HG02884 (cell line): ENCODE data around the gene GOLIM4.

ENCODE experiments used
- ATAC-seq: cut with Tn5 transposase; IDR thresholded peaks from one replicate; pipeline ENCODE4 v1.9.1; 2021; ENCODE audit warnings: mild to moderate bottlenecking, moderate library complexity; ENCODE audit not compliant: unreplicated experiment

GOLIM4 gene

DNA sequence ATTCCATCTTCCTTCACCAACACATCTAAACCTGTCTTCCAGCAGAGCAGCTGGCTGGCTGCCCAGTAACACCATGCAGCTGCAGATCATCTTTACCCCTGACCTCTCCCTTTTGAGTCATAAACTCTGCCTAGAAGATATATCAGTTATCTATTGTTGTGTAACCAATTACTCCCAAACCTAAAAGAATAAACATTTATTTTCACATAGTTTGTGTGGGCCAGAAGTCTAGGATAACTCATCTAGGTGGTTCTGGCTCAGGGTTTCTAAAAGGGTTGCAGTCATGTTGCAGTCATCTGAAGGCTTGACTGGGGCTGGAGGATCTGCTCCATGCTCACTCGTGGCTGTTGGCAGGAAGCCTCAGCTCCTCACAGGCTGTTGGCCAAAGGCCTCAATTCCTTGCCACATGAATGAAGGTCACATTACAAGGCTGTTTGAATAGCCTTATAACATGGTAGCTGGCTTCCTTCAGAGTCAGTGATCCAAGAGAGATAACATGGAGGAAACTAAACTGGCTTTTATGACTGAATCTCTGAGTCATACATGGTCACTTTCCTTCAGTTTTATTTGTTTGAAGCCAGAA, 92.8 kb downstream of the GOLIM4 start:
- ATAC-seq = no peak

DNA sequence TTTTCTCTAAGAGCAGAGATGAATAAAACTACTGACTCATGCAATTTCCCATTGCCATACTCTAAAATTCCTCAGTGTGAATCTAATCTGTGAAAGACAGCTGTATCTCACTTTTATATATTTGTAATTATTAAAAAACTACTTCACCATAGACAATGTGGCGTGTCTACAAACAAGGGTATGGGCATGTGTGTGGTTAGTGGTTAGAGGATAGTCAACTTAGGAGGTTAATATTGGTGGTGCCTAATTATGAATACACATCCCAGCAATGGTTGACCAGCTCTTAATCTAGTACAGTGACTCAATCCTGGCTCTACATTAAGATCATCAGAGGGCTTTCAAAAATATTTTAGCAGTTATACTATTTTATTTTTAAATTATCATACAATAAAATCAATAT, 94.5 kb downstream of the GOLIM4 start:
- ATAC-seq = no peak

DNA sequence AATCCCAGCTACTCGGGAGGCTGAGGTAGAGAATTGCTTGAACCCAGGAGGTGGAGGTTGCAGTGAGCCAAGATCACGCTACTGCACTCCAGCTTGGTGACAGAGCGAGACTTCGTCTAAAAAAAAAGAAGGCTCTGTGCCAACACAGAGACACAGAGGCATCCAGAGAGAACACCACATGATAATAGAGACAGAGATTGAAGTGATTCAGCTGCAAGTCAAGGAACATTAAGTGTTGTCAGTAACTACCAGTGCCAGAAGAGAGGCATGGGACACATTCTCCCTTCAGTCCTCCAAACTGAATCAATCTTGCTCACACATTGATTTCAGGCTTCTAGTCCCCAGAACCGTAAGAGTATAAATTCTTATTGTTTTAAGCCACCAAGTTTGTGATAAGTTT, 97.5 kb downstream of the GOLIM4 start:
- ATAC-seq = no peak

DNA sequence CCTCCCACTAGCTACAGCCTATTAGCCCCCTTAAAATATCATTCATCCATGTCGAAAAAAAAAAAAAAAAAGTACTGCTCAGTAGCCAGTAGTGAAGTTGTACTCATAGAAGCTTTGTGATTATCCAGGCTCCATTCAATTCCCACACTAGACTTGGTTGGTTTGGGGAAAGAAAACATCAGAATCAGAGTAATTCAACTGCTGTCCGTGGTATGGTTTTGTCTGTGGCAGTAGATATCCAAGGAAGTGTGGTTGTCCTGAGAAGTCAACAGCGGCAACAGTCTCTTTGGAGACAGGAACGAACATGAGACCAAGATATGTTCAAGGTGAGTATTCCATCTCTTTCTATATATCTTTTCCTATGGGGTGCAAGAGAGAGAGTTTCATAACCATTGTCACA, 99.2 kb downstream of the GOLIM4 start:
- ATAC-seq = no peak

DNA sequence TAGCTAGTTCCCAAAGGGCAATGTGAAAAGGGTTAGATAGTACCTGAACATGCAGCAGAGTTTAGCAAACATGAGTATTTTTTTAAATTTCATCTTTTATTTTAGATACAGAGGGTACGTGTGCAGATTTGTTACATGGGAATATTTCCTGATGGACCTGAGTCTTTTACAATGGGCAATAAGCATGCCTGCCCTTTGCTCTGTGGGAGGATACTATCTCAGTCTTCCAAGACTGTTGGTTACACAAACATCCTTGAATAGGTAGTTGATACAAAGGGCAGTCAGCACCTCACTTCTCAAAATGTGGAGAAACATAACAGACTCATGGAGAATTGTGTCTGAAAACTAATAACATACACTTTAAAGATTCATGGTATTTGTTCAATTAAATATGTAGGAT, 103.3 kb downstream of the GOLIM4 start:
- ATAC-seq = no peak

DNA sequence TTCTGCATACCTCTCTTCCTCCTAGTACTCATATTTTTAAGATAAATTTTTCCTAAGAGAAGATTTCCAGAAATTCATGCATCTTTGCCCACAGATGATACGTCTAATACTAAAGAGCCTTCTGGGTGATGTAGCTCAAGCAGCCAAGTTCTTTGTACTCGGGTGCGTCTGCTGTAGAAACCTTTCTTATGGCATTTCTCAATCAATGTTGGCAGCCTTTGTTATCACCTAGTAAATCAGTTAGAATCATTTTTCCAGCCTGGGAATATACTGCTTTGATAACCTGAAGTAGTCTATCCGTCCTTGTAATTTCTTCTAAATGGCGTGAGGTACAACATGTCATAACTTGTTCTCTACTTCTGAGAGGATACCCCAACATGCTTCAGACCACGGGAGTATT, 104.5 kb downstream of the GOLIM4 start:
- ATAC-seq = no peak

DNA sequence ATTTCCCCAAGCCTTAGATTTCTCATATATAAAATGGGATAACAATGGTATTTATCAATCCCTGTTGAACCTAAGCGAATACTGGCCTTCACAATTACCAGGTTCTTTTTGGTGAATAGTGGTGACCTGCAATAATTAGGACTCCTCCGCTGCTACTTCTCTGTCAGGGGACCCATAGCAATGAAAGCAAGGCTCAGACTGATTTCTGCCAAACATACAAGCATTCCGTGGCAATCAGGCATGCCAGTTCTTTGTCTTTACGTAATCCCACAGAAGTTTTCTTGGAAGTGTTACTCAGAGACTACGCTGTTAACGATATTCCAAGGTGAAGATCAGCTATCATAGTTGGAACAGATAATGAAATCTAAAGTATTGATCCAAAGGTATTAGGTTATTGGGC, 105.7 kb downstream of the GOLIM4 start:
- no peak for ATAC-seq

DNA sequence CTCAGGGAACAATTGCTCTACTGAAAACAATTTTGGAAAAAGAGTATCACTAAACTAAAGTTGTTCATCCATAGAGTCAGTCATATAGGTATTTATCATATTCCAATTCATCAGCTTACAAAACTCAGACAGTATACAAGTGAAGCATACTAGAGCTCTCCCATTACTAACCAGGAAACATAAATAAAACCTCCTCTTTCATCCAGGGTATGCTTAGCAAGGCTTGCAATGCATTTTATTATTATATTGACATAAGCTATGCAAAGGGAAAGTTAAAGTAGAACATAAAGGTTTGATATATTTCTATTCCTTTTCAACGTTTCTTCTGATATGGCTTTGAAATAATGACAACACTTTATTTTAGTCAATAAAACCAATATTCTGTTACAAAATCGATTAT, 106.7 kb downstream of the GOLIM4 start:
- ATAC-seq = no peak

DNA sequence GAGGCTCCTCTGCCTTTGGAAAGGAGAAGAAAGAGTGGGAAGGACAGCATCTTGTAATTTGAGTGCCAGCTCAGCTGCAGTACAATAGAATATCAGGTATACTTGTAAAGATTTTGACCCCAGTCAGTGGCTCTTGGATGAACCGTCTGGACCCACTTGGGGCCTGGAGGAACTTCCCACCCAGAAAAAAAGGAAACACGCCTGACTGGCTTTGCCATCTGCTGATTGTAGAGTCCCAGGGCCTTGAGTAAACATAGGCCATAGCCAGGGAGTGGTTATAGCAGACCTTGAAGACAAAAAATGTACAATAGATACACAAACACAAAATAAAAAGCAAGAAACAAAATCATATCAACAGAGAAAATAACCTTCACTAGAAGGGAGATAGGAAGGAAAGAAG, 112.1 kb downstream of the GOLIM4 start:
- ATAC-seq = no peak

DNA sequence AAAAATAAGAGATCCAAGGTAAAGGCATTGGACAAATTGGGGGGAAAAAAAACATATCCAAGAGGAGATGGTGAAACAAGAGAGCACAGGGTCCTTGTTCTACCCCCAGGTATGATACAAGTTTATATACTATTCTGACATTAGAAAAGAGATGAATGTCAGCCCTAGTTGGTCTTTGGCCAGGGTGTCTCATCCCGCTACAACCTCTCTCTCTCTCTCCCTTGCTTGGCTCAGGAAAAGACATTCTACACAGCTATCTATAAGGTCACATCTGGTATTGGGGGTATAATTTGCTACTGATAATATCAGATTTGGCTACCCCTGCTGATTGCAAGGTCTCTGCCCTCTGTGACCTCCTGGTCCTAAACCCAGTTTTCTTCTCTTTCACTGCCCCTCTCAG, 117.2 kb downstream of the GOLIM4 start:
- no peak for ATAC-seq

DNA sequence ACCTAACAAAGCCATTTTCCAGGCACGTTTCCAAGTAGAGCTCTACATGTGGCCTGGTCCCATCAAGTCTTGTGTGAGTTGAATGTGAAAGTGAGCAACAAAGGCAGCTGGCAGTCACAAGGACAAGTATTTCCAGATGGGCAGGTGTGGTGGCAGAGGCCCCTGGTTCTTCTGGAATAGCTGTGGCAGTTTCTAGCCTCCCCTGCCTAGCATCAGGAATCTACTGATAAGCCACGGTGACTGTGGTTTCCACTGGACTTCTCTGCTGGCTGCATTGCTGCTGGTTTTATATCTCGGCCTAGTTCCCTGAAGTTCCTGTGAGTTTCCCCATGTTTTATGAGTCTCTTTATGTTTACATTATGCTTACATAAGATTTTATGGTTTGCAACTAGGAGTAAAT, 117.7 kb downstream of the GOLIM4 start:
- ATAC-seq = no peak

DNA sequence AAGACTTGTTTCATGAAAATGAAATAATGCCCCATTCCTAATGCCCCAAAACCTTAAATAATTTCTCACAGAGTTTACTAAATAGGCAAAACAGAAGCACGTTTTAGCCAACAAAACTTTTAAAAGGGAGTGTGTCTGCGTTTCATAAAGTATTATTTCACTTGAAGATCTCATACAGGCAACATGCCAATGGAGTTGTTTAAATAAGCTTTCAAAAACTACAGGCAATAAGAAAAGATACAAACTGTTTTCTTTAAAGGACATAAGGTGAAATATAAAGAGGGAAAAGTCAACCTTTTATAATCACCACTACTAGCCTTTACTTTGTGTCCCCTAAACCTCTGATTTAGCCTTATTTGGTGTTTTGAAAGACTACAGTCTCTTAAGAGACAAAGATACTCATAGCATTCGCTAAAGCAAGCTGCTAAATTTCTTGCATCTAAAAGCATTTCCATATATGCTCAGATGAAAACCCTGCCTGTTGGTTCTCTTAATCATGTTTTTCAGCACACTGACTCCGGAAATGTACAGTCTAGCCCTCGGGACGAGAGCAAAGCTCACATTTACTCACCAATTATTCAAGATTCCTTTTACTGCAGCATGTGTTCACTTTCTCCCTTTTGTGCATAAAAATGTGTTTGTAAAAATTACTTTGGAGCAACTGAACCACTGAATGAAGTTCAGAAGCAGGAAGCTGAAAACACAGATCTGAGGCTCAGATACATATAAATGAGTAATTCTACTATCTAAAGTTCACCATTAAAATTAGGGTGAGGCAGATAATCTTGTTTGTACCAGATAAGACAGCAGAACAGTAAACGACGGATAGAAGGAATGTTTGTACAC, 119.0 kb downstream of the GOLIM4 start:
- ATAC-seq = no peak

DNA sequence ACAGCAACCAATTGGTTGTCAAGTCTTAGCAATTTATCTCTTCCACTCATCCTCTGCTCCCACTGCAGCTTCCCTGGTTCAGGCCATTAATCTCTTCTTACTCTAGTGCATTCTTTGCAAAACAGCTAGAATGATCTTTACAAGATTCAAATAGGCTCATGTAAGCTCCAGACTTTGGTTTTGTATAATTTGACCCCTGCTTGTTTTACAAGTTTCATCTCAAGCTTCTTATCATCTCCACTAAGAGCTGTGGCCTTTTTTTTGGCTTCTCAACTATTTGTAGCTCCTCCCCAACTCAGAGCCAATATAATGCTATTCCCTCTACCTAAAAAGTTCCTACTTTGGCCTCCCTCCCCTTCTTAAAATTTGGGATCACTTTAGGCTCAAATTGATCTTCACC, 121.8 kb downstream of the GOLIM4 start:
- ATAC-seq = no peak

DNA sequence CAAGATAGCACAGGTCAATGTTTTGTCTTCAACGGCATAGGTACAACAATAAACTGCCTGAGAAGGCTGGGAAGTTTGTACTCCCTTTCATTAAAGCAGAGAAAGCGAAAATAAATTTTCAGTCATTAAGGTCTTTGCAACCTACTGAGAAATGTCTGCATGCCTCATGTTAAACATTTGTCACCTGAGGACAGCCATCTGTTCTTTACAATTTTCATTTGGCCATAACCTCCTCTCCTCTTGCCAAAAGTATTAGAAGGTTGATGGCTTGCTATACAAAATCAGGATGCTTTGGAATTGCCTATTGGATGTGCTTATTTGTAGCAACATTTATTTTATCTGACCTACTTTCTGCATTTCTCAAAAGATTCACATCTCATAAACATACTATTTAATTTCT, 122.7 kb downstream of the GOLIM4 start:
- no peak for ATAC-seq

DNA sequence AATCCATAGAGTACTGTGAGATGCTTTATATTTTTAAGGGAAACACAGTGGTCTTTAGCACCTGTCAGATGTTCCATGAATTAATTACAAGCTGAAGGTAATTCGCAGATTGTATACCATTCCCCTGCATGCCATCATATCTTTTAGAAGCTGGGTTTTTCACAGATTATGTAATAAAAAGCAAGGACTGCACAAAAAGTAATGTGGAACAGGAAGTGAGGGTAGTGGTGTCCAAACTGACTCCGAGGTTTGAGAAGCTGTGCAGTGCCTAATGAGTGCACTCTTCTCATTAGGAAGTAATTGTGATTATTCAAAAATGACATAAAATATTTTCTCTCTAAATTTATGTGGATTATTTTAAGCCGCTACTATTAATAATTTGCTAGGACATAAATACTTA, 123.2 kb downstream of the GOLIM4 start:
- no peak for ATAC-seq

DNA sequence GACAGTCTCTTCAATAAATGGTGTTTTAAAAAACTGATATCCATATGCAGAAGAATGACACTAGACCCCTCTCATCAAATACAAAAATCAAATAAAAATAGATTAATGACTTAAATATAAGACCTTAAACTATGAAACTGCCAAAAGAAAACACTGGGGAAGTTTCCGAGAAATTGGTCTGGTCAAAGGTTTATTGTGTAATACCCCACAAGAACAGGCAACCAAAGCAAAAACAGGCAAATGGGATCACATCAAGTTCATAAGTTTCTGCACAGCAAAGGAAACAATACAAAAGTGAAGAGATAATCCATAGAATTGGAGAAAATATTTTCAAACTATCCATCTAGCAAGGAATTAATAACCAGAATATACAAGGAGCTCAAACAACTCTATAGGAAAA, 126.2 kb downstream of the GOLIM4 start:
- no peak for ATAC-seq

DNA sequence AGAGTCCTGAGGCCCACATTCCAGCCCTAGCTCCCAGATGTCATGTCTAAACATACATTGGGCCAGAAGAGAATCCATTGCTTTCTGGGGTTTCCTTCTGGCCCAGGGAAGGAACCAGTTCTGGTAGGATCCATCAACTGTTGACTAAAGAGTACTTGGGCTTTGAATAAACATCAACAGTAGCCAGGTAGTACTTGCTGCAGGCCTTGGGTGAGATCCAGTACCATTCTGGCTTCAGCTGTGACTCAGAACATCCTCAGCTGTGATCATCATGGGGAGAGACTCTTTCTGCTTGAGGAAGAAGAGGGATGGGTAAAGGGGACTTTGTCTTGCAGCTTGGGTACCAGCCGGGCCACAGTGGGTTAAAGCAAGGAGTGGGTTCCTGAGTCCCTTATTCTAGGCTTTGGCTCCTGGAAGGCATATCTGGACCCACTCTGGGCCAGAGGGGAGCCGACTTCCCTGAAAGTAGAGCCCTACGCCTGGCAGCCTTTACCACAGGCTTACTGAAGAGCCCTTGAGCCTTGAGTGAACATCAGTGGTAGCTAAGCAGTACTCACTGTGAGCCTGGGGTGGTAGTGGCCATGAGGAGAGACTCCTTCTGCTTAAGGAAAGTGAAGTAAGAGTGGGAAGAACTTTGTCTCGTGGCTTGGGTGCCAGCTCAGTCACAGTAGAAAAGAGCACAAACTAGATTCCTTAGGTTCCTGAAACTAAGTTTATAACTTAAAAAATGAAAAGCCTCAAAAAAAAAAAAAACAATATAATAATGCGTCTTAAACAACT, 128.3 kb downstream of the GOLIM4 start:
- ATAC-seq = no peak
